C4-2B (cell line): ENCODE measurements around the gene GAS6.

ENCODE experiments used
- CTCF ChIP-seq: fragments of 450-650 bp; conservative IDR thresholded peaks from 2 replicates; pipeline ENCODE4 v1.5.1; 2017; ENCODE audit warnings: mild to moderate bottlenecking
- ZFX ChIP-seq: fragments of 450-650 bp; IDR thresholded peaks from 2 replicates; pipeline ENCODE4 v1.6.1; 2017

DNA sequence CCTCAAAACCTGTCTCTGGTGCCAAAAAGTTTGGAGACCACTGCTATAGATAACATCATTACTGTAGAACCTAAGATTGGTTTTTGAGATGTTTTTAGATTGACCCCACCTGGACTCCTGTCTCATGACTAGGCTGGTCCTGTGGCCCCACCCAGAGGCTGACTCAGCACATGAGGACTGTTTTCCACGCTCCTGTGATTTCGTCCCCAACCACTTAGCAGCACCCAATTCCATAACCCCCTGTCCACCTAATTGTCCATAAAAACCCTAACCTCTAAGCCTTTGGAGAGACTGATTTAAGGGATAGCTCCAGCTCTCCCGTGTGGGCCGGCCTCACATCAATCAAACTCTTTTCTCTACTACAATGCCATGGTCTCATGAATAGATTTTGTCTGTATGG lies 25.6 kb upstream of the GAS6 start:
- TF ChIP-seq CTCF: no peak
- no peak for TF ChIP-seq ZFX
